GM21381 (cell line): ENCODE results near the gene PCNT.
"Not testable (repeated sequence)": the region's sequence is repeated elsewhere in the genome, so short reads cannot be mapped to it uniquely, and the experiment has no call there.

ENCODE experiments used
- ATAC-seq: cut with Tn5 transposase; IDR thresholded peaks from one replicate; pipeline ENCODE4 v1.9.1; 2021; ENCODE audit warnings: mild to moderate bottlenecking, moderate library complexity; ENCODE audit not compliant: unreplicated experiment

Gene PCNT

DNA sequence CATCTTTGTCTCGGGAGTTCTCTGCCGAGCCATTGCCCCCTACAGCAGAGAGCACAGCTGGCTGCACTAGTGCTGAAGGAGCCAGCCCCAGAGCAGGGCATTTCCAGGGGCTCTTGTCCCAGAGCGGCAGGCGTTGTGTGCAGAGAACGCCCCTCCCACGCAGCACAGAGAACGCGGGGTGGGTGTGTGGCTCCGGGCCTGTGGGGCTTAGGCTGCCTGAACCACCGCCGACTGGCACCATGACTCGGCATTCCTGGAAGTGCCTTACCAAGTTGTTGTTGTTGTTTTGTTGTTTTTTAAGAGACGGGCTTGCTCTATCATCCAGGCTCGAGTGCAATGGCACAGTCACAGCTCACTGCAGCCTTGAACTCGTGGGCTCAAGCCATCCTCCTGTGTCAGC is 119.0 kb downstream of the PCNT start:
- ATAC-seq, result no peak

DNA sequence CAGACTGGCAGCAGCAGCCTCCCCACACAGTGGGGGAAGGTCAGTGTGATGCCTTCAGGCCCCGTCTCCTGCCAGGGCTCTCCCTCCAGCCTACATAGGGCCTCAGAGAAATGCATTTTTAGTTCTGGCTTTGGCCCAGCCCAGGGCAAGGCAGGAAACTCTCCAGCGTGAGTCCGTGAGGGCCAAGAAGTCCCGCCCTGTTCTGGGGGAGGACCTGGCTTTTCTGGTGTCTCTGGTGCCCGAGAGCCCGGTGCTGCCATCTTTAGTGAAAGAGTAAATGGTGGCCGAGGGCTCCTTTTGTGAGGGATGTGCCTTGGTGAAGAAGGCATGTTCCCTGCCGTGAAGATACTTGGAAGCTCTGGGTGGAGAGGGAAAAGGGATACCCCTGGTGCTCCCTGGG is 120.0 kb downstream of the PCNT start:
- ATAC-seq, result no peak

DNA sequence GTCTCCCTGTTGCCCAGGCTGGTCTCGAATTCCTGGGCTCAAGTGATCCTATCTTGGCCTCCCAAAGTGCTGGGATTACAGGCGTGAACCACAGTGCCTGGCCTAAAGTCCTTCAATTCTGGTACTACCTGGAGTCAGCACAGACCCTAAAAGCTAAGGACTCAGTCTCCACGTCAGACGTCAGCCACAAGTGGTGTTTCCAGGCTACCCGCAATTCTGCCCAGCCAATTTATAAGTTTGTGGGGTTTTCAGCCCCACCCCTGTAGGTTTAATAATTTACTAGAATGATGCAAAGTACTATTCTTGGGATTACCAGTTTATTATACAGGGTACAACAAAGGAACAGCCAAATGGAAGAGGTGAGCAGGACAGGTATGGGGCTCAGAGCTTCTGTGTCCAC is 124.2 kb downstream of the PCNT start:
- ATAC-seq, result no peak

DNA sequence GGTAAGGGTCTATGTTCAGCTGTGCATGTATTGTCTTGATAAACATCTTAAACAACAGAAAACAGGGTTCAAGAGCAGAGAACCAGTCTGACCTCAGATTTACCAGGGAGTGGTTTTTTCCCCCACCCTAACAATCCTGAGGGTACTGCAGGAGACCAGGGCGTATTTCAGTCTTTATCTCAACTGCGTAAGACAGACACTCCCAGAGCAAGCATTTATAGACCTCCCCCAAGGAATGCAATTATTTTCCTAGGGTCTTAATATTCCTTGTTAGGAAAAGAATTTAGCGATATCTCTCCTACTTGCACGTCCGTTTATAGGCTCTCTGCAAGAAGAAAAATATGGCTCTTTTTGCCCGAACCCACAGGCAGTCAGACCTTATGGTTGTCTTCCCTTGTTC is 124.9 kb downstream of the PCNT start:
- not testable (repeated sequence) for ATAC-seq

DNA sequence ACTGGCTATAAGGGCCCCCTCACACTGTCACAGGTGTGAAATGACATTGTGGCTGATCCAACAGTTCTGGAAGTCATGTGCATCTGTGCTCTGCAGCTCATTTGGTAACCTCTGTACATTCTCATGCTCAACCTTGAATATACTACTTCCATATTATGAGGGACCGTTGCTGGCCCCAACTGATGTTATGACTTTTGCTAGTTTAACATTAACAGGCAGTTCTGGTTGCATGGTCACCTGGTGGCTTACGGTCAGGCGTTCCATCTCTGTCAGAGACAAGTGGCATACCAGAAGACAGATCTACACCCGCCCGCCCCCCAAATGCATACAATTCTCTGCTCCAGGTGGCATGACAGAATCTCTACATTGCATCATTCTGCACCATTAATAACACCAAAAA is 128.8 kb downstream of the PCNT start:
- ATAC-seq, result no peak

DNA sequence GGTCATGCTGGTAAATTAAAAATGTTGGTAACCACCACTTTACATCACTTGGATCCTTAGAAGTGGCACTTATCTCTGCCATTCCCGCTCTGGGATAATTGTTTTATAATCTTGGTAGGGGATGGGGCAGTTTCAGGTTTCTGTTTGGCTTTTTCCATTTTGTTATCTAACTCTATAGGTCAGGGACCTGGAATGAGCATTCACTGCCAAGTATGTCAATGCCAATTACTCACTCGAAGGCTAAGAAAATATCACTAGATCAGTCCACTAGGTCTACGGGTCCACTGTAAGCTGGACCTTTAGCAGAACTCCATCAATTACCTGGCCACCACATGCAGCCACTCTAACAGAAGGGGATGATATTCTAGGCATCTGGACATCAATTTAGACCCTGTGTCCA is 130.2 kb downstream of the PCNT start:
- no peak for ATAC-seq

DNA sequence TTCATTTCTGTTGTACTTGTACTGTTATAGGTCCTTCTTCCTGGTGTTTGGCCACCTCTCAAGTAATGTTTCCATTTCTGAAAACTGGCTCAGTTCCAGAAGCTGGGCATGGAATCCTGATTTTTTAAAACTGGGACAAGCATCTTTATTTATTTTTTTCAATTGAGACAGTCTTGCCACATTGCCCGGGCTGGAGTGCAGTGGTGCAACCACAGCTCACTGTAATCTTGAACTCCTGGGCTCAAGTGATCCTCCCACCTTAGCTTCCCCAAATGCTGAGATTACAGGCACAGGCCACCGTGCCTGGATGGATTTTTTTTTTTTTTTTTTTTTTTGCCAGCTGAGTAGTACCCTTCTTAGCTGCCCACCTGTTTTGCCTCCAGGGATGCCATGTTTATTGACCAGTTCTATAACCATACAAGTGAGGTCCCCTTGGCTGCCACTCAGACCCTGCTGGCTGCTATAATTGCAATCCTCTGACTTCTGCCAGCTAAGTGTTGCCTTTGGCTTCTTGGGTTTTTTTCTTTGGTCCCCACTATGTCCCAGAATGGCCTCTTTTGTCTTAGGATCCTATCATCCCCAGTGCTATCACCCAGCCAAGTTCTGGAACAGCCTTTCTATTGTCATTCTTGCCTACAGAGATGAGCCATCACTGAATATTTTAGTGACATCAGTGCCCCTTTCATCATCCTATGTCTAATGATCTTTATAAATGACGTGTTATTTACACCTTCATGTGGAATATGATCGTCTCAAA is 130.9 kb downstream of the PCNT start:
- no peak for ATAC-seq

DNA sequence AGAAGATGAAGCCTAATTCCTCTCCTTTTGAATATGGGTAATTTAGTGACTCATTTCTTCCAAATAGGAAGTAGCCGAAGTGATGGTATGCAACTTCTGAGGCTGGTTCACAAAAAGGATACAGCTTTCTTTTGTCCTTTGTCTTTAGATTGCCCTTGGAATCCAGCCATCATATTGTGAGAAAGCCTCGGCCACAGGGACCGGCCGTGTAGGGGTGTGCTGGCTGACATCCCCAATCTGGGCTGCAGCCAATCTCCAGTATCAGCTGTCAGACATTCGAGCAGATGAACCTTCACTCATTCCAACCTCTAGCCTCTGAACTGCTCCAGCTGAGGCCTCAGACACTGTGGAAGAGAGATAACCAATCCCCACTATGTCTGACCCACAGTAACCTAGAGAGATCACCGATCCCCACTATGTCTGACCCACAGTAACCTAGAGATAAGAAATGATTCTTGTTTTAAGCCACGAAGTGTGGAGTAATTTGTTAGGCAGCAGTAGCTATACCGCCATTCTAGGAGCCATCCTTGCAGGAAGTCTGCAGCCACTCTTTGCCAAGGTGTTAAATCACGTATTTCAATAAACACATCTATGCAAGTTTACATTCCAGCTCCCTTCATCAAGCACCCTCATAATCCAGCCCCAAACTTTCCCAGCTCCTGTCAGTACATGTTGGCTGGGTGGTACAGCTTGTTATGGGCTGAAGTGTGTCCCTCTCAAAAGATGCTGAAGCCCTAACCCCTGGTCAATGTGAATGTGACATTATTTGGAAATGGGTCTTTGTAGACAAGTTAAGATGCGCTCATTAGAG is 131.8 kb downstream of the PCNT start:
- no peak for ATAC-seq

DNA sequence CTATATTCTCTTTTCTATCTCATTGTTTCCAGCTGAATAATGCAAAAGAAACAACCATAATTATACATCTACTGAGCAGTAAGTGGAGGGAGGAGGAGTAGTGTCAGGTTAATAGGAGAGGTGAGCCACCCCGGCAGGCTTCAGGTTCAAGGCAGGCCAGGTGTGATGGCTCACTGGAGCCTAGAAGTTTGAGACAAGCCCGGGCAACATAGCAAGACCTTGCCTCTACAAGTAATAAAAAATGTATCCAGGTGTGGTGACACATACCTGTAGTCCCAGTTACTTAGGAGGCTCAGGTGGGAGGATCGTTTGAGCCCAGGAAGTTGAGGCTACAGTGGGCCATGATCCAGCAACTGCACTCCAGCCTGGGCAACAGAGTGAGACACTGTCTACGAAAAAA is 132.8 kb downstream of the PCNT start:
- ATAC-seq, result no peak

DNA sequence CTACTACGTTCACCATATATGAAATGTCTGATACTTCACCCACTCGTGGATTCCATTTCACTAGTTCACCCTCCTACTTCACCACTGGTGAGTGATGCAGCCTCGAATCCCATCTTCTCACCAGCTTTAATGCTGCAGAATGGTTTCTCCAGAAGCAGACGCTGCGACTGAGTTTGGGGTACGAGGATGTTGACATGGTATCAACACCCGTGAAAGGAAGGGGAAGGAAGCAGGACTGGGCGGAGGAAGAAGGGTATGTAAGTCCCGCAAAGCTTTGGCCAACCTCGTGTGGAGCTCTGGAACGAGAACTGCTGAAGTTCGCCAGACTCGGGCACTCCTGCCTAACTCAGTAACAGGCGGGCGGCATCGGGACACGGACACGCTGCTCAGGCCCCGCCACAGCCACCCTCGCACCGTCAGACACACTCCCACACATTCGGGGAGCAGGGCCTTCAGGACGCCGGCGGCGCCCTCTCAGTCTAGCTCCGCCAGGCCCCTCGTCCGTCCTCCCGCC is 133.9 kb downstream of the PCNT start:
- peak; percentile 15 for ATAC-seq

DNA sequence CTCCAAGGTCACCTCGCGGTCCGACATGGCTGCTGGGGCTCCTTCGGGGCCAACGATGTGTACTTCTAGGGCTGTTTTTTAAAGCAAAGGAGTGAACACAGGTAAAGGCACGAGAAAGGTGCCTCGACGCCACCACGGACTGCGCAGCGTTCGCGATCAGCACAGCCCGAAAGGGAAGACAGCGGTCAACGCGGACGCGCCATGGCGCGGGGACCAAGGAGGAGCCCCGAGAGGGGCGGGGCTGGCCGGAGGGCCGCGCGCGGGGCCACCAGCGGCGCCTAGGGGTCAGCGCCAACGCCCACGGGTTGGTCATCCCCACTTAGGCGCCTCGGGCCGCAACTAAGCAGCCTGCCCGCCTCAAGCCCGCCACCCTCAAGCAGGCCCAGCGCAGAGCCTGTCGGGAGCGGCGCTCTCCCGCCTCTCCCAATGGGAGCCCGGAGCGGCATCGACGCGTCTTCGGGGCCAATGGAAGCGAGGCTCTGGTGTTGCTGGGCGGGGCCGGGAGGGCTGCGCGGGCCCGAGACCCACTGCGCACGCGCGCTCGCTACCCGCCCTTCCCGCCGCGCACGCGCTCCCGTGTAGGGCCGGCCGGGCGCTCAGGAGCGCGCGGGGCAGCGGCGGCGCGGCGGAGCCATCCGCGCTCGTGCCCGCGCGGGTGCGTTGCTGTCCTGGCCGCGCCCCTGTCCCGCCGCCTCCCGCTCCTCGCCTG is 134.5 kb downstream of the PCNT start, which contains the start of gene DIP2A:
TSS of gene DIP2A (plus strand) at position 577 of the 709 bp plus-strand sequence. CDS start 241 bp downstream, outside the sequence.
- ATAC-seq, result peak; percentile 90

DNA sequence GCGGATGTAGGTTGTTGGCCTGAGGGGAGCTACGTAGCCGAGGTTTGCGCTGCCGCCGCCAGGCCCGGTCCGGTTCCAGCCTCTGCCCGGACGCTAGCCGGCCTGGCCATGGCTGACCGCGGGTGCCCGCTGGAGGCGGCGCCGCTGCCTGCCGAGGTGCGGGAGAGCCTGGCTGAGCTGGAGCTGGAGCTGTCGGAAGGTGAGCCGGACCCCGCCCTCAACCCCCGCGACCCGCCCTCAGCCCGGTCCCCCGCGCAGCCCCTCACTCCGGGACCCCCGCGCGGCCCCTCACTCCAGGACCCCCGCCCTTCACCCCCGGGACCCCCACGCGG is 135.0 kb downstream of the PCNT start:
- no peak for ATAC-seq

DNA sequence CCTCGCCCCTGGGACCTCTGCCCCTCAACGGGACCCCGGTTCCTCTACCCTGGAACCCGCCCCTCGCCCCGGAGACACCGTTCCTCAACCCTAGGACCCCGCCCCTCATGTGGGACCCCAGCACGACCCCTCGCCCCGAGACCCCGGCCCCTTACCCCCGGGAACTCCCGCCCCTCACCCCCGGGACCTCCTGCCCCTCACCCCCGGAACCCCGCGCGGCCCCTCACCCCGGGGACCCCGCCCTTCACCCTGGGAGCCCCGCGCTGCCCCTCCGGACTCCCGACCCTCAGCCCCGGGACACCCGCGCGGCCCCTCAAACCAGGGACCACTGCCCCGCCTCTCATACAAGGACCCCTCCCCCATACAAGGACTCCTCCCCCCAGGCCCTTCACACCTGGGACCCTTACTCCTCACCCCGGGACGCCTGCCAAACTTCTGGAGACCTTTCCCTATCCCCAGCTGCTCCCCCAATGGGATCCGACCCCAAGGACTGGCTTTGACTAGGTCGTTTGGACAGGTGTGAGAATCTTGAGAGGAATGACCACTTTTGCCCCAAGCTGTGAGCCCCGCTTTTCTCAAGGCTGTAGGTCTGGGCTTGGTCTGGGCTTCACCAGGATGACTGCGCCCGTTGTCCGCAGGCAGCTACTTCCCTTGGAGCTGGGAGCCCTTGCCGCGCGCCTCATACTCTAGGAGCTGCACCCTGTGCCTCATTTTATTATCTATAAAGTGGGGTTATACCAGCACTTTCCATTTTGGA is 135.6 kb downstream of the PCNT start:
- no peak for ATAC-seq

DNA sequence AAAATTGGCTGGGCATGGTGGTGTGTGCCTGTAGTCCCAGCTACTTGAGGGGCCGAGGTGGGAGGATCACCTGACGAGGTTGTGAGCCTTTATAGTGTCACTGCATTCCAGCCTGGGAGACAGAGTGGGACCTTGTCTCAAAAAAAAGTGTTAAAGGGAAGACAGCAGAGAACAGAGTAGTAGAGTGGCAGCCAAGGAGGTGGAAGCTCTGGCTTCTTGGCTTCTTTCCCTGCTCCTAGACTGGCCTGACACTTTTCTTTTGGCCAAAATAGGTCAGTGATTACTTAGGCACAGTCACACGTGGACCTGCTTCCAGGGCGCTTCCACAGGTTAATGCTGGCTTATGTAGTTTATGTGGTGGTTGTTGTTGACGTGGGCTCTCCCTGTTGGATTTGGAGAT is 138.0 kb downstream of the PCNT start:
- ATAC-seq, result no peak

DNA sequence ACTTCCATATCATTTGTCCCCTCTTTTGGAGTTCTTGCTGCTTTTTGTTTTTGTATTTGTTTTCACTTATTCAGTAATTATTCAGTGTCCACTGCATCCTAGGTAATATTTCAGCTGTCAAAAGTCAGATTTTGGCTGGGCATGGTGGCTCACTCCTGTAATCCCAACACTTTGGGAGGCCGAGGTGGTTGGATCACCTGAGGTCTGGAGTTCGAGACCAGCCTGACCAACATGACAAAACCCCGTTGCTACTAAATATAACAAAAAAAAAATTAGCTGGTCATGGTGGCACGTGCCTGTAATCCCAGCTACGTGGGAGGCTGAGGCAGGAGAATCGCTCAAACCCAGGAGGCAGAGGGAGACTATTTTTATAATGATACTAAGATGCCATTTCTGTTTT is 141.2 kb downstream of the PCNT start:
- ATAC-seq, result not testable (repeated sequence)

DNA sequence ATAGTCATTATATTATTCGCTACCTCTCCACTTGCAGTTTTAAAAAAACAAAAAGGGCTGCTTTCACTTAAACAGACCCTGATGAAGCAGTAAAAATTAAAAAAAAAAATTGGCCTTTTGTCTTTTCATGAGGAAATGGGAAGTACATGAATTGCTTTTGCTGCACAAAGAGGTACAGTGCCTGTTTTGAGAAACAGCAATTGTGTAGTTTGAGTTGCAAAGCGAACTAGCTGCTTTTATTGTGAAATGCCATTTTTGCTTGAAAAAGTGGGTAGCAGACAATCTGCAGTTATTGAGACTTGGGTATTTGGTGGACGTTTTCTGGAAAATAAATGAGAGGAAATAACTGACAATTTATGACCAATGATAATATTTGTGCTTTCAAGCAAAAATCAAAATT is 141.7 kb downstream of the PCNT start:
- no peak for ATAC-seq

DNA sequence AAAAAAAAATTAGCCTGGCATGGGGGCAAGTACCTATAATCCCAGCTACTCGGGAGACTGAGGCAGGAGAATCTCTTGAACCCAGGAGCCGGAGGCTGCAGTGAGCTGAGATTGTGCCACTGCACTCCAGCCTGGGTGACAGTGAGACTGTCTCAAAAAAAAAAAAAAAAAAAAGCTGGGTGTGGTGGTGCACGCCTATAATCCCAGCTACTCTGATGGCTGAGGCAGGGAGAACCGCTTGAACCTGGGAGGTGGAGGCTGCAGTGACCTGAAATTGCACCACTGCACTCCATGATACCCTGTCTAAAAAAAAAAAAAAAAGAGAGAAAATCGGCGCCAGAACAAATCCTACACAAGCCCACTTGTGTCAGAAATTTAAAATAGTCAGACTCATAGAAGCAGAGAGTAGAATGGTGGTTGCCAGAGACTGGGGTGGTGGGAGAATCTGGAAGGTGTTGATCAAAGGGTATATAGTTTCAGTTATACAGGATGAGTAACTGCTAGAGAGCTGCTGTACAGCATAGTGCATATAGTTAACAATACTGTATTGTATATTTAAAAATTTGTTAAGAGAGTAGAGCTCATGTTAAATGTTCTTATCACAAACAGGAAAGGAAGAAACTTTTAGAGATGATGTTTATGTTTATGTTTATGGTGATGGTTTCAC is 144.3 kb downstream of the PCNT start:
- ATAC-seq, result no peak

DNA sequence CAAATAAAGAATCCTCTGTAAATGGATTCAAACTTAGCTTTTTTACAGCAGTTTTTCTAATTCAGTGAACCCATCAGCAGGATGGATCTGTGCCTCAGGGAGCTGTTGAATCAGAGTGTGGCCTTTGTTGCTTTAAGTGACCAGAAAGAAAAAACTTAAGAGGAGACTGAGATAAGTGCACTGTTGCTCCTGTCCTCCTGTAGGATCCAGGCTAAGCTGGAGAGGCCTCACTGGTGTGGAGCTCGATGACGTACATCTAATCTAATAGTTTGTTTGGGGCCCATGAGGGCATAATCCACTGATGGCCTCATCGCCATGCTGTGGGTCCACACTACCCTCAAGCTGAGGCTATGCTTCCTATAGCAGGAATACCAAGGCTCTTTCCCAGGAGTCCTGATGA is 145.3 kb downstream of the PCNT start:
- ATAC-seq, result no peak

DNA sequence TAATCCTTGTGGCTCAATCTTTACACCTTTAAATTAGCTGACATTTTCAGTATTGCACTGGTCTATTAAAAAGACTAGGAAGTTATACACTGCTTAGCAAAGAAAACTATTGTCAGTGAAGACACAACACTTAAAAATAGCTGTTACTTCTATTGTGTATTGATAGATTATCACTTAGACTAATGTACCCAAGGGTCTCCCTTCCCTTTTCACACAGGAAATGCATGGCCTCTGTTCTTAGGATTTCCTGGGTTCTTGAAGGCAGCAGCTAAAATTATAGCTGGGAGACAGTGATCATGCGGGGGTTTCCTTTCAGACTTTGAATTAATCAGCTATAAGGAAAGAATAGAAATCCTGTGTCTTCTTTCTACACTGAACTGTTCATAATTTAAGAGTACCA is 147.6 kb downstream of the PCNT start:
- ATAC-seq, result no peak

DNA sequence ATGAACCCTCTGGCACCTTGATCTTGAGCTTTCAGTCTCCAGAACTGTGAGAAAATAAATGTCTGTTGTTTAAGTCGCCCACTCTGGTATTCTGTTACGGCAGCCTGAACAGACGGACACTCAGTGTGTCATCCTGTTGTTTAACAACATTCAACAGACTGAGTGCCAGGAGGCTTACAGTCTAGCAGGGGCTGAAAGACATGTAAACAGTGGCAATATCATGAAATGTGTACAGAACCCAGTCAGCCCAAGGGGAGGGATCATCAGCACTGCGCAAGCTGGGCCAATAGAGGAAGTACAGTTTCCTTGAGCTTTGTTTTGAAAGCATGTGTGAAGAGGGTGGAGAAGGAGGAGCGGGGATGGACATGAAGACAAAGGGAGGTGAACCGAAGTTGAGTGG is 148.3 kb downstream of the PCNT start:
- ATAC-seq, result no peak
